Right lobe of liver (tissue), 6 donors: ENCODE data around the gene SLC9A7. TPM values are rescaled to one million over a fixed set of nuclear protein-coding genes. Genes with fewer than 3 reads are reported as not detected.

Source experiments
- ATAC-seq, 4 donors: fragments of 200-7000 bp; cut with Tn5 transposase; one replicate each; pipeline ENCODE4 v1.9.1; 2020; ENCODE audit warnings: mild to moderate bottlenecking in 4 of 4, moderate library complexity in 4 of 4
- DNase-seq, 3 donors: peaks; one replicate each; pipeline ENCODE4 v3.0.0-alpha.2; 2020
- H3K27ac ChIP-seq, 3 donors: fragments of 200-600 bp; one replicate each; pipeline ENCODE4 v1.8.0; 2022
- H3K27me3 ChIP-seq, 2 donors: fragments of 200-600 bp; one replicate each; pipeline ENCODE4 v1.8.0; 2022
- H3K36me3 ChIP-seq, 4 donors: fragments of 200-600 bp; sonication (generic) in 1 of 4; one replicate each; pipeline versions ENCODE4 v1.5.1 to v1.8.0; 2017 to 2022; ENCODE audit warnings: control low read depth in 1 of 4
- H3K4me1 ChIP-seq, 4 donors: fragments of 200-600 bp; sonication (generic) in 1 of 4; one replicate each; pipeline versions ENCODE4 v1.5.1 to v1.8.0; 2017 to 2022; ENCODE audit warnings: control low read depth in 1 of 4
- H3K4me3 ChIP-seq, 3 donors: fragments of 200-600 bp; one replicate each; pipeline ENCODE4 v1.8.0; 2022
- H3K9me3 ChIP-seq, 4 donors: fragments of 200-600 bp; sonication (generic) in 1 of 4; one replicate each; pipeline versions ENCODE4 v1.5.1 to v1.8.0; 2017 to 2022; ENCODE audit warnings: control low read depth in 1 of 4
- POLR2A ChIP-seq: fragments of 450-650 bp; IDR thresholded peaks from one replicate; pipeline ENCODE4 v1.6.1; 2017; ENCODE audit warnings: antibody characterized with exemption, mild to moderate bottlenecking
- WGBS: methylation state at CpG from one replicate; pipeline ENCODE4 v1.1.6; 2018; ENCODE audit warnings: low coverage, low lambda C conversion rate; ENCODE audit not compliant: insufficient coverage; ENCODE audit errors: missing lambda C conversion rate; 5-methylcytosine and 5-hydroxymethylcytosine counted together
- intact Hi-C, 2 donors: fragments of 100-400 bp; cut with DNase I; formaldehyde crosslinking; loops; one replicate each; pipeline versions ENCODE4 v1.11.2 to v1.14.1; 2022
- long read RNA-seq: library from polyadenylated mRNA; unstranded; transcript quantifications from one replicate; pipeline ENCODE4 v2.0.0, GENCODE V29; 2019
- total RNA-seq, 6 experiments: library from RNA; depleted of rRNA in 2 of 6; stranded (reverse); fragments of >200 nt in 2 of 6; fragmentation: NEBNext Ultra II Directional in 3 of 6; extraction: Animal tissue kit (Norgen Biotek cat#: 25700) in 3 of 6; gene quantifications; one replicate each; pipeline versions ENCODE4 v1.1.0 to v1.2.4, GENCODE V29; 2016 to 2023
- TF ChIP-seq, protein P1 (sequence below), 4 donors: fragments of 200-600 bp in 3 of 4; fragments of 450-650 bp in 1 of 4; IDR thresholded peaks; one replicate each; pipeline versions ENCODE4 v1.5.1 to v1.8.0; 2016 to 2022; ENCODE audit warnings: antibody characterized with exemption in 4 of 4, mild to moderate bottlenecking in 2 of 4
- donor health status: DM: no; HTN: yes; CAD: no.
- donor health status: DM: no; HTN: no; CAD: no.
- donor health status: DM: no; HTN: no; CAD: no.
- donor health status: DM: no; HTN: yes; CAD: no.
- donor health status: DM: no; HTN: yes; CAD: no.

The SLC9A7 gene
- 1 to 10 TPM; 5.7 to 9.0 (median 6.4) TPM for total RNA-seq
- long read RNA-seq = 0 reads

DNA sequence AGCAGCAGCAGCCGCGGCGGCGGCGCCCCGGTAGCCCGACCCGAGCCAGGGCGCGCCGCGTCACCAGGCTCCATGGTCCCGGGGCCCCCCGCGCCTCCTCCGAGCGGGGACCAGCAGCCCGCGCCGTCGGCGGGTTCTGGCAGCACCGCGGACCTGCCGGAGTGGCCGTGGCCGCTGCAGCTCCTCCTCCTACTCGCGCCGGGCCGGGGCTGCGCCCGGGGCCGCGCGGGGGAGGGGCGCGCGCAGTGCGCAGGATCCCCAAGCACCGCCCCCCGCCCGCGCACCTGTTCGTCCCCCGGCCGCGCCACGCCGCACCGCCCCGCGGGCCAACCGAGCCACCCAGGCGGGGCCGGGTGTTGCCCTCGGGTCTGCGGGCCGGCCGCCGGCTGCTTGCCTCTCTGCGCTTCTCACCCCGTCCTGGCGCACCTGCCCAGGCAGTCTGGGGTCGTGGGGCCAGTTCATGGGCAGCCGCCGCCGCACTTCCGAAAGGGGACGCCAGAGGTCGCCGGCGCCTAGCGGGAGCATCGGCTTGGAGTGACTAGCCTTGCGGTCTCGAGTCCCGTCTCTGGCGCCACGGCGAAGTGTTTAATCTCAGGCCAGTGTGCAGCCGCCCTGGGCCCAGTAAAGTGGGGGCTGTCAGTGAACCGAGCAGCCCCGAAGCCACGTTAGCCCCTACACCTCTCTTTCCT is at the start of gene SLC9A7:
Gene SLC9A7, minus strand, starts transcription at position 163 of the 689 bp plus-strand sequence. Its CDS starts 89 bp downstream, at position 74.
- DNase-seq (peak; percentile 82 to 85 (median 82)), ATAC-seq (peak; percentile 91 to 94 (median 92))
- 0% methylated on average over 1 of the region's 85 CpGs for WGBS
- H3K27ac ChIP-seq = peak within 1 kb of the TSS in 1 of 3 donors; percentile 51
- peak within 1 kb of the TSS; percentile 36 to 59 (median 52) for H3K4me3 ChIP-seq
- H3K4me1 ChIP-seq = no peaks in the 10 kb centered on the region
- H3K36me3 ChIP-seq = no peaks in the 10 kb centered on the region
- intact Hi-C loops = no loop called here
- no peaks in the 10 kb centered on the region for H3K27me3 ChIP-seq
- peak; percentile 70 for TF ChIP-seq POLR2A
- TF ChIP-seq, protein P1, sequence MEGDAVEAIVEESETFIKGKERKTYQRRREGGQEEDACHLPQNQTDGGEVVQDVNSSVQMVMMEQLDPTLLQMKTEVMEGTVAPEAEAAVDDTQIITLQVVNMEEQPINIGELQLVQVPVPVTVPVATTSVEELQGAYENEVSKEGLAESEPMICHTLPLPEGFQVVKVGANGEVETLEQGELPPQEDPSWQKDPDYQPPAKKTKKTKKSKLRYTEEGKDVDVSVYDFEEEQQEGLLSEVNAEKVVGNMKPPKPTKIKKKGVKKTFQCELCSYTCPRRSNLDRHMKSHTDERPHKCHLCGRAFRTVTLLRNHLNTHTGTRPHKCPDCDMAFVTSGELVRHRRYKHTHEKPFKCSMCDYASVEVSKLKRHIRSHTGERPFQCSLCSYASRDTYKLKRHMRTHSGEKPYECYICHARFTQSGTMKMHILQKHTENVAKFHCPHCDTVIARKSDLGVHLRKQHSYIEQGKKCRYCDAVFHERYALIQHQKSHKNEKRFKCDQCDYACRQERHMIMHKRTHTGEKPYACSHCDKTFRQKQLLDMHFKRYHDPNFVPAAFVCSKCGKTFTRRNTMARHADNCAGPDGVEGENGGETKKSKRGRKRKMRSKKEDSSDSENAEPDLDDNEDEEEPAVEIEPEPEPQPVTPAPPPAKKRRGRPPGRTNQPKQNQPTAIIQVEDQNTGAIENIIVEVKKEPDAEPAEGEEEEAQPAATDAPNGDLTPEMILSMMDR (IDR thresholded peaks at IDR 0.05) = peak; percentile 71 to 93 (median 78)
- H3K9me3 ChIP-seq = no peaks in the 10 kb centered on the region

DNA sequence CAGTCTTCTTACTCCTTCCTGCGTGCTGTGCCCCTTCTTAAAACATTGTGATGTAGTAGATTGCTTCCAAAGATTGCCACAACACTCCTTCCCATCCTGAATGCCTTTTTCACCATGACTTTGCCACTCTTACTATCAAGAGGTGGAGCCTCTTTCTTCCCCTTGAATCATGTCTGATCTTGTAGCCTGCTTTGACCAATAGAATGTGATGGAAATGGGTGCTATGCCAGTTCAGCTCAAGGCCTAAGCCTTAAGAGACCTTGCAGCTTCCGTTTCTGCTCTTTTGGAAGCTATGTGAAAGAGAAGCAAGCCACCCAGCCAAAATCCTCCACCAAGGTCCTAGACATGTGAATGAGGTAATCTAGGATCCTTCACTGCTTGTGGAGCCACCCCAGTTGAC is 46.4 kb upstream of the SLC9A7 start:
- Histone ChIP-seq H3K4me1 (no peaks in the 10 kb centered on the region), H3K36me3 (no peaks in the 10 kb centered on the region), H3K27me3 (no peaks in the 10 kb centered on the region), H3K4me3 (no peak overlapping the region), H3K27ac (no peak overlapping the region), H3K9me3 (no peaks in the 10 kb centered on the region)
- DNase-seq (no peak), ATAC-seq (no peak)
- WGBS = 65% methylated on average over 2 of the region's 2 CpGs
- TF ChIP-seq, protein P1 (IDR thresholded peaks at IDR 0.05) = no peak
- no peak for TF ChIP-seq POLR2A
- intact Hi-C loops = no loop called here

DNA sequence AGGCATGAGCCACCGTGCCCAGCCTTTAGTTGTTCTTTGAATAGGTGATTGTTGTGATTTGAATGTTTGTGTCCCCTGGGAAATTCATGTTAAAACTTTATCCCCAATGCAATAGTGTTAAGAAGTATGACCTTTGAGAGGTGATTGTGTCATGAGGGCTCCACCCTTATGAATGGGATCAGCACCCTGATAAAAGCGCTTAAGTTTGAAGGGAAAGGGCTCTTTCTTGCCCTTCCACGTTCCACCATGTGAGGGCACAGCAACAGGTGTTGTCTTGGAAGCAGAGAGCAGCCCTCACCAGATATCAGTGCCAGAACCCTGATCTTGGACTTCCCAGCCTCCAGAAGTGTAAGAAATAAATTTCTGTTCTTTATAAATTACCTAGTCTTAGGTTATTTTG is 44.2 kb upstream of the SLC9A7 start:
- H3K9me3 ChIP-seq = no peaks in the 10 kb centered on the region
- no peaks in the 10 kb centered on the region for H3K36me3 ChIP-seq
- H3K27ac ChIP-seq = no peak overlapping the region
- H3K27me3 ChIP-seq = peaks cover 0 to under 1% of the 10 kb centered on the region in 2 donors
- H3K4me3 ChIP-seq = no peak overlapping the region
- 34% methylated on average over 3 of the region's 3 CpGs for WGBS
- no peaks in the 10 kb centered on the region for H3K4me1 ChIP-seq
- TF ChIP-seq, protein P1 (IDR thresholded peaks at IDR 0.05) = peak; percentile 23 to 33 (median 28)
- TF ChIP-seq POLR2A = no peak
- DNase-seq (no peak), ATAC-seq (peak; percentile 52 to 81 (median 76))
- intact Hi-C loops = no loop called here

DNA sequence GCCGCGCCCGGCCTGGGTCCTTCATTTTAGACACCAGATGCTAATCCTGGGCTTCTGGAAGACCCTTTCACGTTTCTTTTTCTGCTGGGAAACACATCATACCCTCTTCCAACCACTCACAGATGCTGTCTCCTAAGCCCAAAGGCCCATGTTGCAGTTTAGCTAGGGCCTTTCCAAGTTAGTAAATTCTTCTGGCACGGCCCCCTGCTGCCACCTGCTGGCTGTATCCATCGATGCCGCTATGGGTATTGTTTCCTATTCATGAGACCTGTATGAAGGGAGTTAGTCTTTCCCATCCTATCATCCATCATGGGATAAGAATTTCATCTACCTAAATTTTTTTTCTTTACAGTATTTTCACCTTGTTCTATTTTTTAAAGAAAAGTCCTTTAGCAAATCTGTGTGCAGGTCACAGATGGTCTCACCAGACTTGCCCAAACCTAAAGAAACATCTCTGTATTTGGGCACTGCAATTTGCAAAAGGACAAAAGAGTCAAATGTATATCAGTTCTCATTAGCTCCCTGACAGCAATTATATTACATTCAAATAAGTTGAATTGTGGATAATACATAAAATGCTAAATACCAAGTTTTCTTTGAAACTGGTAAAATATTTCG is 37.8 kb upstream of the SLC9A7 start:
- Histone ChIP-seq H3K27ac (no peak overlapping the region), H3K4me3 (no peak overlapping the region), H3K36me3 (no peaks in the 10 kb centered on the region), H3K27me3 (peaks cover 0 to 4% of the 10 kb centered on the region in 2 donors), H3K4me1 (peaks cover 0 to 5% (median 0%) of the 10 kb centered on the region in 4 donors), H3K9me3 (no peaks in the 10 kb centered on the region)
- intact Hi-C loops = no loop called here
- TF ChIP-seq POLR2A = no peak
- TF ChIP-seq, protein P1 (IDR thresholded peaks at IDR 0.05) = peak; percentile 76 to 90 (median 86)
- ATAC-seq (peak; percentile 90 to 95 (median 94)), DNase-seq (peak; percentile 73 to 78 (median 74))
- 14% methylated on average over 5 of the region's 8 CpGs for WGBS
